Sigmoid colon (tissue), 4 donors: Measurements from ENCODE around the gene PSORS1C1.

Experiments
- CTCF ChIP-seq, 4 experiments: fragments of 450-650 bp in 3 of 4; fragments of 200-600 bp in 1 of 4; IDR thresholded peaks; one replicate each; pipeline ENCODE4 v1.5.1; 2016 to 2019; ENCODE audit warnings: antibody characterized with exemption in 4 of 4, mild to moderate bottlenecking in 3 of 4, moderate library complexity in 2 of 4
- EP300 ChIP-seq, 4 donors: sonication (generic); formaldehyde crosslinking; IDR thresholded peaks; one replicate each; pipeline ENCODE4 v1.6.1; 2017; ENCODE audit warnings: antibody characterized with exemption in 4 of 4
- POLR2A ChIP-seq, 2 donors: fragments of 450-650 bp; IDR thresholded peaks; one replicate each; pipeline ENCODE4 v1.6.1; 2016; ENCODE audit warnings: antibody characterized with exemption in 2 of 2, mild to moderate bottlenecking in 2 of 2, moderate library complexity in 2 of 2
- POLR2AphosphoS5 ChIP-seq, 4 donors: sonication (generic); formaldehyde crosslinking; IDR thresholded peaks; one replicate each; pipeline ENCODE4 v1.6.1; 2017; ENCODE audit warnings: antibody characterized with exemption in 4 of 4

GRCh38 chr6:31098449-31098938 is 16.1 kb upstream of the PSORS1C1 start:
- TF ChIP-seq CTCF (IDR thresholded peaks at IDR 0.05), result no peak
- TF ChIP-seq EP300 (IDR thresholded peaks at IDR 0.05), result no peak
- no peak for TF ChIP-seq POLR2A (IDR thresholded peaks at IDR 0.05)
- TF ChIP-seq POLR2AphosphoS5 (IDR thresholded peaks at IDR 0.05), result no peak
